B cell (primary cell): ENCODE results near the gene EIF4A3. TPM values are rescaled to one million over a fixed set of nuclear protein-coding genes. Genes with fewer than 3 reads are reported as not detected.

Source experiments
- ATAC-seq: fragments of 200-7000 bp; cut with Tn5 transposase; one replicate; pipeline ENCODE4 v1.10.0; 2021; ENCODE audit warnings: low read depth, mild to moderate bottlenecking, moderate number of reproducible peaks, moderate library complexity
- CTCF ChIA-PET: fragments of 350-600 bp; sonication (Branson Sonifier 250); formaldehyde crosslinking; loops from one replicate; lab custom pipeline; 2021; ENCODE audit warnings: antibody characterized with exemption, inconsistent platforms; lab: Charles Lee
- POLR2A ChIA-PET: fragments of 350-600 bp; sonication (Branson Sonifier 250); formaldehyde crosslinking; loops from one replicate; lab custom pipeline; 2021; ENCODE audit warnings: antibody characterized with exemption; lab: Charles Lee
- DNase-seq: peaks from one replicate; pipeline ENCODE4 v3.0.0; 2013
- H2AFZ ChIP-seq: 2 replicates; pipeline ENCODE4 v1.6.1; 2012; ENCODE audit warnings: mild to moderate bottlenecking, low read depth, low read length; ENCODE audit not compliant: insufficient read depth, poor library complexity, severe bottlenecking
- H3K27ac ChIP-seq, 2 donors: 1 replicate in 1 of 2; 2 replicates in 1 of 2; pipeline ENCODE4 v1.5.1; 2012 to 2013; ENCODE audit warnings: low read length in 2 of 2, mild to moderate bottlenecking in 2 of 2, moderate library complexity in 1 of 2
- H3K27me3 ChIP-seq, 4 experiments: fragments of 200-600 bp in 1 of 4; sonication (generic) in 1 of 4; replicated peaks in 1 of 4; 1 replicate in 2 of 4; 2 replicates in 2 of 4; pipeline versions ENCODE4 v1.6.1 to v1.7.0; 2013 to 2016; ENCODE audit warnings: low read length in 3 of 4, mild to moderate bottlenecking in 2 of 4, mixed read lengths in 1 of 4, moderate library complexity in 1 of 4; ENCODE audit not compliant: insufficient read depth in 4 of 4, control insufficient read depth in 3 of 4; ENCODE audit errors: control extremely low read depth in 1 of 4
- H3K36me3 ChIP-seq, 2 experiments: replicated peaks in 1 of 2; 1 replicate in 1 of 2; 2 replicates in 1 of 2; pipeline versions ENCODE4 v1.6.1 to v1.7.1; 2013; ENCODE audit warnings: low read length in 1 of 2; ENCODE audit not compliant: insufficient read depth in 2 of 2, control insufficient read depth in 1 of 2; ENCODE audit errors: control extremely low read depth in 1 of 2, extremely low read depth in 1 of 2
- H3K4me1 ChIP-seq, 2 donors: fragments of 200-600 bp in 1 of 2; sonication (generic) in 1 of 2; 1 replicate in 1 of 2; 2 replicates in 1 of 2; pipeline versions ENCODE4 v1.5.1 to v1.6.1; 2013 to 2017; ENCODE audit warnings: low read length in 2 of 2; ENCODE audit not compliant: control insufficient read depth in 2 of 2, insufficient read depth in 2 of 2
- H3K4me2 ChIP-seq: replicated peaks from 2 replicates; pipeline ENCODE3; 2012; ENCODE audit warnings: mild to moderate bottlenecking, low read depth, low read length; ENCODE audit not compliant: poor library complexity, severe bottlenecking
- H3K4me3 ChIP-seq, 5 experiments: fragments of 200-600 bp in 1 of 5; sonication (generic) in 1 of 5; 1 replicate in 3 of 5; 2 replicates in 2 of 5; pipeline versions ENCODE4 v1.5.1 to v1.7.0; 2011 to 2016; ENCODE audit warnings: low read length in 4 of 5, mild to moderate bottlenecking in 4 of 5, low read depth in 2 of 5, control low read depth in 1 of 5, moderate library complexity in 1 of 5; ENCODE audit not compliant: insufficient read depth in 1 of 5; ENCODE audit errors: control extremely low read depth in 1 of 5, extremely low read depth in 1 of 5
- H3K79me2 ChIP-seq: fragments of 200-600 bp; sonication (generic); one replicate; pipeline ENCODE4 v1.6.0; 2016; ENCODE audit warnings: low read length; ENCODE audit not compliant: control insufficient read depth, insufficient read depth
- H3K9ac ChIP-seq: fragments of 200-600 bp; sonication (generic); 2 replicates; pipeline ENCODE4 v1.6.1; 2017; ENCODE audit warnings: mild to moderate bottlenecking, low read length, moderate library complexity
- H3K9me3 ChIP-seq, 3 donors: one replicate each; pipeline versions ENCODE4 v1.6.1 to v1.7.1; 2013; ENCODE audit warnings: low read length in 2 of 3; ENCODE audit not compliant: control insufficient read depth in 2 of 3, insufficient read depth in 1 of 3; ENCODE audit errors: control extremely low read depth in 1 of 3
- H4K20me1 ChIP-seq: 2 replicates; pipeline ENCODE4 v1.6.0; 2012; ENCODE audit warnings: mild to moderate bottlenecking, low read length; ENCODE audit not compliant: insufficient read depth, control insufficient read depth, poor library complexity, severe bottlenecking
- H3K27ac Mint-ChIP-seq: one replicate; pipeline ENCODE4 v1.8.0; 2021; ENCODE audit warnings: mixed read lengths
- H3K27me3 Mint-ChIP-seq: one replicate; pipeline ENCODE4 v1.8.0; 2021; ENCODE audit warnings: mixed read lengths
- H3K4me1 Mint-ChIP-seq: one replicate; pipeline ENCODE4 v1.8.0; 2021; ENCODE audit warnings: mixed read lengths
- H3K4me3 Mint-ChIP-seq: one replicate; pipeline ENCODE4 v1.8.0; 2021; ENCODE audit warnings: mixed read lengths
- H3K9me3 Mint-ChIP-seq: one replicate; pipeline ENCODE4 v1.8.0; 2022; ENCODE audit warnings: mixed read lengths; ENCODE audit not compliant: insufficient read depth
- EZH2 ChIP-seq: IDR thresholded peaks from 2 replicates; pipeline ENCODE4 v1.6.1; 2012; ENCODE audit warnings: borderline replicate concordance, low read depth, mild to moderate bottlenecking, moderate library complexity, low read length; ENCODE audit not compliant: insufficient read depth, poor library complexity, severe bottlenecking
- WGBS: methylation state at CpG from one replicate; pipeline ENCODE4 v1.1.5; 2013; ENCODE audit warnings: missing lambda C conversion rate; ENCODE audit not compliant: insufficient coverage; 5-methylcytosine and 5-hydroxymethylcytosine counted together
- intact Hi-C: fragments of 100-400 bp; cut with micrococcal nuclease; formaldehyde crosslinking; loops from one replicate; pipeline ENCODE4 v1.10.0; 2022
- polyA plus RNA-seq: library from polyadenylated mRNA; depleted of rRNA; stranded (reverse); fragments of >200 nt; gene quantifications from 2 replicates; pipeline ENCODE4 v1.2.3, GENCODE V29; 2012
- total RNA-seq, 2 donors: library from RNA; stranded (reverse); fragments of 120-200 nt in 1 of 2; gene quantifications; 1 replicate in 1 of 2; 2 replicates in 1 of 2; pipeline versions ENCODE4 v1.2.3 to v1.2.4, GENCODE V29; 2013 to 2022
- TF ChIP-seq, protein P1 (sequence below): fragments of 200-600 bp; IDR thresholded peaks from one replicate; pipeline ENCODE4 v1.8.0; 2022; ENCODE audit warnings: antibody characterized with exemption, mild to moderate bottlenecking

Gene EIF4A3
- total and polyA plus RNA-seq, 2 donors (not counting 1 experiment from before 2014, with no cell fraction given), result 86.0 to 137 TPM

DNA sequence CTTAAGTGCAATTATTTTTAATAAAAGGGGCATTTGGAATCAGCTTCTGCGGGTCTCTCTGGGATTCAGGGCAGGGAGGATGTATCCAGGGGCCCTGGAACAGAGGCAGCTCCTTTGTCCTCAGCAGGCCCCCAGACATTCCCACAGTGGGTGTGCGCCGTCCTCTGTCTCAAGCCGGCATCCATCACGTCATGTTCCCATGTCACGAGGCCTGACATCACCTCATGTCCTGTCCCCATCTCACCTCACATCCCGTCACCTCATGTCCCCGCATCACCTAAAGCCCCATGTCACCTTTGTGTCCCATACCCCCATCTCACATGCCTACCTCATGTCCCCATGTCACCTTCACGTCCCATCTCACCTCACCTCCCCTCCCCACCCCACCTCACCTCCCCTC, 27.1 kb downstream of the EIF4A3 start:
- ChIA-PET POLR2A (no interaction called here), CTCF (no interaction called here)
- Histone ChIP-seq H3K4me2 (no peak overlapping the region), H3K36me3 (no peaks in the 10 kb centered on the region), H3K27ac (no peak overlapping the region), H3K4me3 (no peak overlapping the region), H3K4me1 (no peaks in the 10 kb centered on the region), H3K9me3 (peaks cover 0 to 3% (median 0%) of the 10 kb centered on the region in 3 donors), H3K27me3 (peaks cover 0 to 7% (median 0%) of the 10 kb centered on the region in 4 experiments), H4K20me1 (no peaks in the 10 kb centered on the region), H2AFZ (no peak overlapping the region), H3K9ac (no peak overlapping the region), H3K79me2 (no peaks in the 10 kb centered on the region)
- H3K9me3 Mint-ChIP-seq, result no peaks in the 10 kb centered on the region
- no peaks in the 10 kb centered on the region for H3K4me1 Mint-ChIP-seq
- intact Hi-C loops, result no loop called here
- 89% methylated on average over 8 of the region's 9 CpGs for WGBS
- TF ChIP-seq, protein P1, sequence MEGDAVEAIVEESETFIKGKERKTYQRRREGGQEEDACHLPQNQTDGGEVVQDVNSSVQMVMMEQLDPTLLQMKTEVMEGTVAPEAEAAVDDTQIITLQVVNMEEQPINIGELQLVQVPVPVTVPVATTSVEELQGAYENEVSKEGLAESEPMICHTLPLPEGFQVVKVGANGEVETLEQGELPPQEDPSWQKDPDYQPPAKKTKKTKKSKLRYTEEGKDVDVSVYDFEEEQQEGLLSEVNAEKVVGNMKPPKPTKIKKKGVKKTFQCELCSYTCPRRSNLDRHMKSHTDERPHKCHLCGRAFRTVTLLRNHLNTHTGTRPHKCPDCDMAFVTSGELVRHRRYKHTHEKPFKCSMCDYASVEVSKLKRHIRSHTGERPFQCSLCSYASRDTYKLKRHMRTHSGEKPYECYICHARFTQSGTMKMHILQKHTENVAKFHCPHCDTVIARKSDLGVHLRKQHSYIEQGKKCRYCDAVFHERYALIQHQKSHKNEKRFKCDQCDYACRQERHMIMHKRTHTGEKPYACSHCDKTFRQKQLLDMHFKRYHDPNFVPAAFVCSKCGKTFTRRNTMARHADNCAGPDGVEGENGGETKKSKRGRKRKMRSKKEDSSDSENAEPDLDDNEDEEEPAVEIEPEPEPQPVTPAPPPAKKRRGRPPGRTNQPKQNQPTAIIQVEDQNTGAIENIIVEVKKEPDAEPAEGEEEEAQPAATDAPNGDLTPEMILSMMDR, result no peak
- TF ChIP-seq EZH2, result no peak
- no peak overlapping the region for H3K4me3 Mint-ChIP-seq
- H3K27ac Mint-ChIP-seq, result no peak overlapping the region
- ATAC-seq, result no peak
- no peaks in the 10 kb centered on the region for H3K27me3 Mint-ChIP-seq
- no peak for DNase-seq

- no peak for DNase-seq
- Histone ChIP-seq H3K9ac (no peak overlapping the region), H3K27ac (no peak overlapping the region)
These were observed 27.6 kb downstream of the EIF4A3 start for GRCh38 chr17:80119271-80119791.

More at GRCh38 chr17:80119271-80119791, 27.6 kb downstream of the EIF4A3 start:
- Histone ChIP-seq H3K4me3 (no peak overlapping the region), H2AFZ (no peak overlapping the region), H3K27me3 (peaks cover 0 to 5% (median 0%) of the 10 kb centered on the region in 4 experiments), H3K36me3 (no peaks in the 10 kb centered on the region), H3K4me2 (no peak overlapping the region), H3K79me2 (no peaks in the 10 kb centered on the region), H3K4me1 (no peaks in the 10 kb centered on the region), H3K9me3 (peaks cover 0 to 4% (median 0%) of the 10 kb centered on the region in 3 donors), H4K20me1 (no peaks in the 10 kb centered on the region)
- no peaks in the 10 kb centered on the region for H3K27me3 Mint-ChIP-seq
- TF ChIP-seq EZH2, result no peak
- TF ChIP-seq, protein P1, result no peak
- ChIA-PET CTCF (no interaction called here), POLR2A (no interaction called here)
- H3K4me3 Mint-ChIP-seq, result no peak overlapping the region
- H3K4me1 Mint-ChIP-seq, result no peaks in the 10 kb centered on the region
- H3K27ac Mint-ChIP-seq, result no peak overlapping the region
- WGBS, result 92% methylated on average over 15 of the region's 24 CpGs
- intact Hi-C loops, result no loop called here
- ATAC-seq, result no peak
- H3K9me3 Mint-ChIP-seq, result no peaks in the 10 kb centered on the region
